Measurements from ENCODE around the gene FGB.
A peak's percentile ranks its signal among the peaks of the same experiment; 100 is the strongest.

- TF ChIP-seq CTCF (conservative IDR thresholded peaks at IDR 0.05; ENCODE audit: low read depth, low read length) (peak; percentile 84), EZH2 (IDR thresholded peaks at IDR 0.05; ENCODE audit: borderline replicate concordance, low read depth, low read length, poor library complexity, severe bottlenecking) (no peak)
These were observed 10.7 kb upstream of the FGB start for GRCh38 chr4:154551872-154552686.
